Germinal center (tissue), 1 donor: ENCODE measurements around the gene NME3.

ENCODE experiments used
- DNase-seq: peaks from one replicate; pipeline ENCODE4 v3.0.0; 2012; ENCODE audit warnings: mixed read lengths, low spot score

The NME3 gene

DNA sequence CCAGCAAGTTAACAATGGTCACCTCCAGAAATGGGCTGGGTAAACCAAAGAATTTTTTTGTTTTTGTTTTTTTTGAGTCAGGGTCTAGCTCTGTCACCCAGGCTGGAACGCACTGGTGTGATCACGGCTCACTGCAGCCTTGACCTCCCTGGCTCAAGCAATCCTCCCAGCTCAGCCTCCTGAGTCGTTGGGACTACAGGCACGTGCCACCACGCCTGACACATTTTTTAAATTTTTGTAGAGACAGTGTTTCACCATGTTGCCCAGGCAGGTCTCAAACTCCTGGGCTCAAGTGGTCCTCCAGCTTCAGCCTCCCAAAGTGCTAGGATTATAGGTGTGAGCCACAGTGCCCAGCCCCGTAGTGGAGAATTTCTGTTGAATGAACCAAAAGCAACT lies 9.3 kb upstream of the NME3 start:
- DNase-seq = no peak

DNA sequence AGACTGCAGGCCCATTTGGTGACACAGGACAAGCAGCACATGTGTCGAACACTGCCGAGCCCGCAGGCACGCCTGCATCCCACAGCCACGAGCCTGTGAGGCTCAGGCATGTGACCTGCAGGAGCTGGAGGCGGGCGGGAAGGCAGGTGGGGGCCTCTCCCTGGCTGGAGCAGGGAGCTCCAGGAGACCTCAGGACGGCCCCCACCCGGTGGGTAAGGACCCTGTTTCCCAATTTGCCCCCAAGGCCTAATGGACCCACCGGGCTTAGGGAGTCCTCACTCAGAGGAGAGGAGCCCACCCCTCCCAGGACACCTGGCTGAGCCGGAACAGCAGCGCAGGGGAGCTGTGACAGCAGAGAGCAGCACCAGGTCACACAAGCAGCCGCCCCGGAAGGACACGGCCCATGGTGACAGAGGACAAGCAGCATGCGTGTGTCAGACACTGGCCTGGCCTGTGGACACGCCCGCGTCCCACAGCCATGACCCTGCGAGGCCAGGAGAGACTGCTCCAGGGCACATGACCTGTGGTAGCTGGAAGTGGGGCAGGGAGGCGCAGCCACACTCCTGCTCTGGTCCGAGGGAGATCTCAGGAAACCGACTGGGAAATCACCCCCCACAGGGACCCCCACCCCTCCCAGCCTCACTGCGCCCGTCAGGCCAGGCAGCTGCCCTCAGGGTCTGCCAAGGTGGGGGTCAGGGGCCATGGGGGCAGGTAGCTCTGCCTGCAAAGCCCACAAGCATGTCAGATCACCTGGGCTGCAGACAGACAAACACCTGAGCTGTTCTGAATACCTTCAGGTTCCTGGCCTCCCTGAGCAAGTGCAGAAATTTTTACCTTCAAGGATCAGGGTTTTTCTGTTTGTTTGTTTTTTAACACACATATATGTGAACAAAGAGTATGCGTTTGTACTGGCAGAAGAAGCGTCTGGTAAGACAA lies 8.7 kb upstream of the NME3 start:
- DNase-seq = no peak

DNA sequence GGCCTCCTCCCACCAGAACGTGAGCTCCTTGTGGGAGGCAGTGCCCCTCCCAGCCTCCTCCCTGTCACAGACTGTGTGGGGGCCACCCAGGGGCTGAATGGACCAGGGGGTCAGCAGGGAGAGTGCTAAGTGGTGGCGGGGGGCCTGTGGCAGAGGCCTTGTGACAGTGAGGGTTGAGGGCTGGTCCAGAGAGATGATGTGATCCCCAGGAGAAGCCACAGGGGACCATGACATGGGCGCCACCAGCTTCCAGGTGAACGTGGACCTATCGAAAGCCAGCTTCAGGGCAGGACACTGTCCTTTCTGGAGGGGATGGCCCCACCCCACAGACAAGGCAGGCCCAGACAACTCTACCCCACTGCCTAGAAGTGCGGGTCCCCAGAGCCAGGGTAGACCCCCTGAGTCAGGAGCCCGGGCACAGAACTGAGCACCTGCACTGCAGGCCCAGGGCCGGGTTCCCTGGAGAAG lies 7.9 kb upstream of the NME3 start:
- no peak for DNase-seq

DNA sequence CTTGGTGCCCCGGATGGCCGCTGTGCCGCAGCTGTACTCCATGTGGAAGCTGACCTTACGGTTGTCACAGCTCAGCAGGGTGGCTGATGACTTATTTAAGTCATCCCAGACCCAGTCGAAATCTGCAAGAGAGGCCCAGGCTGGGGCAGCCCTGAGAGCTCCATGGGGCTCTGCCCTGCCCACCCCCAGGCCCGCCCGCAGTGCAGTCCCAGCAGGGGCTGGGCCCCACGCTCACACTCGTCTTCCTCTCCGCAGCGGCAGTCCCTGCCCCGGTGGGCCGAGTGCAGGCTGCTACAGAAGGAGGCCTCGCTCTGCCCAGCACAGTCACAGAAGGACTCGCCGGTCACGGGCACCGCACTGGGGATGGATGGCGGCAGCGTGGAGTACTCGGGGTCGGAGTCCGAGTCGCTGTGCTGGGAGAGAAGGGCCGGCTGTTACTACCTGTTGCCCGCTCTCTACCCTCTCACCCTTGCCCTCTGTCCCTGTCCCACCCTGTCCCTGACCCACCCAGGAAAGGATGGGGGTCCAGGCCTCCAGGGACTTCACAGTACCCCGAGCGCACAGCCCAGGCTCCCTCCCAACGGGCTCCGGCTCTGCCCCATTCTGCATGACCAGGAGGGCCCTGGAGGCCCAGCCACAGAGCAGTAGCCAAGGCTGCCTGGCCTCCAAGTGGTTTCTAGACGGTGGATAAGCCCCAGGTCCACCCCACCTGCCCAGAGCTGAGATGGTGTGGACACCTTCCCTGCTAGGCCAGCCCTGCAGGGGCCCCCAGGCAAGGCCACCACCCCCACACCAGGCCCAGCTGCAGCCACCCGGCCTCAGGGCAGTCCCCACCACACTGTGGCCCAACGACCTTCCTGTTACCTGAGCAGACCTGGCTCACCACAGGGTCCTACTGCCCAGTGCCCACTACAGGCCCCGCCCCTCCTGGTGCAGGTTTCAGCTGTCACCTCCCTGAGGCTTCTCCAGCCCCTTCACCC lies 7.1 kb upstream of the NME3 start:
- DNase-seq = no peak

DNA sequence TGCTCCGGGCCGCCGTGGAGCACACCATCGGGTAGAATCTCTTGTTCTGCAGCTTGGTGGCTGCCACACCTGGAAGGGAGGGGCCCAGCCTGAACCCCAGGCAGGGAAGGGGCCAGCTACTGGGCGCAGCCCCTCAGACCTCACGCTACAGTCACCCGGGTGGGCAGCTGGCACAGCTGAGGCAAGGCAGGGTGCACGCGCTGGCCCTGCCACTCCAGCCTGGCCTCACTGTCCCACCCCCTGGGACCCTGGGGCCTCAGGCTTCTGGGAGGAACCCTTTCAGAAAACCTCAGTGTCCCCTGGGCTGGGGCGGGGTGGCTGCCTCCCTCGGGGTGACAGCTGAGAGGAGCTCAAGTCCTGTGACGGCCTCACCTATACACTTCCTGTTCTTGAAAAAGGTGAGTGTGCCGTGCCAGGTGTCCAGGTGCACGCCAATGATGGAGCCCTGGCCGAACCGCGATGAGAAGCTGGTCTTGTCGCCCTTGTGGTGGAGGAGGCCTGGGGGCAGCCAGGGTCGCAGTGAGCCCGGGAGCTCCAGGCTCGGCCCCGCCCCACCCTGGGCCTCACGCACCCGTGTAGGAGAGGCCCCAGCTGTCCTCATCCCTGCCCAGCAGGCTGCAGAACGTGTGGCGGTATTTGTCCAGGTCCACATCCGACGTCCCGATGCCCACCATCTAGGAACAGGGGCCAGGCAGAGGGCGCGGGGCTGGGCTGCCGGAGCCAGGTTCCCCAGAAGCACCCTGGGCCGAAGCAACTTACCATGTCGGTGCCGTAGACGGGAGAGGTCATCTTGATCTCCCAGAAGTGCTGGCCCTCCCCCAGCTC lies 6.2 kb upstream of the NME3 start:
- no peak for DNase-seq

DNA sequence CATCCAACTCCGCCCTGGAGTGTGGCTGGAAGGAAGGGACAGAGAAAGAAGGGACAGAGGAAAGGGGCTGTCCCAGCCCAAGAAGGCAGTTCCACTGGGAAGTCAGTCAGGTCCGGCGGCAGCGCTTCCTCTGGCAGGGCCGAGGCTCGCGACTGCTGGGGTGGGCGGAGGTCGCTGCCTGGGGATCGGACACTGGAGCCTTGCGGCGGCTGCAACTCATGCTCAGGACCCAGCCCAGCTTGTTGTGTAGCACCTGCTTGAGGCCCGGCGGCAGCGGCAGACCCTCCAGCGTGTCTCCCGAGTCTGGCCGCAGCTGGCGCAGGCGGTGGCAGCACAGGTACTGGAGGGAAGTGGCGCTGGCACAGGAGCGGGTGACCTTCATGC lies 5.6 kb upstream of the NME3 start:
- no peak for DNase-seq

DNA sequence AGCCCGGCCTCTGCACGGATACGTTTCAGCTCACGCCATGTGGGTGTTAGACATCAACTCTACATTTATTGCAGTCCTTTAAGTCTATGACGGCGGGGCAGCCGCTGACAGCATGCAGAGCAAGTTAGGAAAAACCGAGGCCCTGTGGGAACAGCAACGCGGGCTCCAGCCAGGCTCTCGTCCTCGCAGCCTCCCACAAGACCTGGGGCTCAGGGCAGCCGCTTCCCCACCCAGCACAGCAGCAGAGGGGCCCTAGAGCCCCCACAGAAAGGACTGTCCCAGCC lies 5.3 kb upstream of the NME3 start:
- DNase-seq = no peak

DNA sequence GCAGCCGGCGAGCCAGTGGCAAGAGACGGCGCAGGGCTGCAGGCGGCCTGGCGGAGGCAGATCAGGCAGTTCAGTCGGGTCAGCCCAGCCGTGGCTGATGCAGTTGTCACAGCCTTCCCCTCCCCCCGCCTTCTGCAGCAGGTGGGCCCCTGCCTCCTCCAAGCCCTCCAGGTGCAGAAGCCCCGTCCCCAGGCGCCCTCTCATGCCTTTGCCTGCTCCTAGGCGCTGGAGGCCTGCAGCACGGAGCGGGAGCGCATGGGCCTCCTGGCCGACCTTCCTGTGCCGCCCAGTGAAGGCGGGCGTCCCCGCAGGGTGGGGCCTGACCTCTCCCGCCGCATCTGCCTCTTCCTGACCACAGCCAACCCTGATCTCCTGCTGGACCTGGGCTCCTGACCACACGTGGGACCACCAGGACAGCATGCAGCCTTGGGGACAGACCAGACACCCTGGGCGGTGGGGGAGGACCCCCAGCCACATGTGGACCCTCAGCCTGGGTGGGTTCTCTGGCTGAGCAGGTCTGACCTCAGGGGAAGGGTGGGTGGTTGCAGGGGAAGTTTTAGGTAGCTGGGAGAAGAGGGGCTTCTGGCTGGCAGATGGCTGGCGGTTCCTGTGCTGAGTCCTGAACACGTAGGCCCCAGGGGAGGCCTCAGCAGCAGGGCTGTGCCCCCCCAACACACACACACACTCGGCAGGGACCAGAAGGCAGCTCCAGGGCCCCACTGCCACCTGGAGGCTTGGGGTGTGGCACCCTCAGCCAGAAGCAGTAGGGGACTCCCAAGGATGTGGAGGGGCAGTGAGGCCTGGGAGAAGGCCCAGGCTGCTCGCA lies 4.7 kb upstream of the NME3 start:
- no peak for DNase-seq

DNA sequence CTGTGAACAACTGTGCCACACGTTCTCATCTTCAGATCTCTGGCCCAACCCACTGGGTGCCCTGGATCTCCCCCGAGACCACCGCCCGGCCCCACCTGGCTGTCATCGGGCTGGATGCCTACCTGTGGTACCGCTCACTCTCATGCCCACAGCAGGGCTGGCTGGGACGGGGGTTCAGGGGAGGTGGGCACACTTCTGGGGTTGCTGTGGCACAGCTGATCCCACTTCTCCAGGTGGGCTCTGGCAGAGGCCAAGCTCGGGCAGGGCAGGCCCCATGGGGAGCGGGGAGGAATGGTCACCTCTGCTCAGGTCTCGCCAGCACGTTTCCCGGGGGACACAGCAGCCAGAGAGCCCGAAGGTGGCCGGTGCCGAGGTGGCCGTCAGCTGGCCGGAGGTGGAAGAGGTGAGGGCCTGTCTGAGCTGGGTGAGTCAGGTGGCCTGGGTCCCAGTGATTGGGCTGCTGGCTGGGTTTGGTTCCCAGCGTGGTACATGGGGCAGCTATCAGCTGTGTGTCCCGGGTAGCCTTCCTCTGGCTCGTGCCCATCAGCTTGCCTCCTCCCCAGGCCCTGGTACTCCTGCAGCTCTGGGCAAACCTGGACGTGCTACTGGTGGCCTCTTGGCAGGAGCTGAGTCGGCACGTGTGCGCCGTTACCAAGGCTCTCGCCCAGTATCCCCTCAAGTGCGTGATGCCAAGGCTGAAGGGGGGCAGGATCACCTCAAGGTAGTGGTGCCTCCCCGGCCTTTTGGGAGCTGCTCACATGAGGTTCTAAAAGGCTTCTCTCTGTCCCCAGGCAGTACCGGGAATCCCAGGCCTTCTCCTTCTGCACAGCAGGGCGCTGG lies 3.9 kb upstream of the NME3 start:
- no peak for DNase-seq

DNA sequence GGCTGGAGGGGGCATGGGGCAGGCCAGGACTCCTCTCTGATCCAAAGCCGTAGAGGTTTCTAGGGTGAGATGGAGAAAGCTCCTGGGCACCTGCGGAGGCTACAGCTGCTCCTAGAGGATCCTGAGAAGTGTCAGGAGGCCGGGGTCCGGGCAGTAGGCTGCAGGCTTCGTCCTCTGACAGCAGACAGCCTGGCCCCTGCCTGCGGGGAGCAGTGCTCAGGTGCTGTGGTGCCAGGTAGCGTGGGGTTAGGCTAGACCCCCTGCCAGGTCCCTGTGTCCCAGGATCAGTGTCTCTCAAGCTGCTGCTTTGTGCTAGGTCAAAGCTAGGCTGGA lies 3.1 kb upstream of the NME3 start:
- no peak for DNase-seq

DNA sequence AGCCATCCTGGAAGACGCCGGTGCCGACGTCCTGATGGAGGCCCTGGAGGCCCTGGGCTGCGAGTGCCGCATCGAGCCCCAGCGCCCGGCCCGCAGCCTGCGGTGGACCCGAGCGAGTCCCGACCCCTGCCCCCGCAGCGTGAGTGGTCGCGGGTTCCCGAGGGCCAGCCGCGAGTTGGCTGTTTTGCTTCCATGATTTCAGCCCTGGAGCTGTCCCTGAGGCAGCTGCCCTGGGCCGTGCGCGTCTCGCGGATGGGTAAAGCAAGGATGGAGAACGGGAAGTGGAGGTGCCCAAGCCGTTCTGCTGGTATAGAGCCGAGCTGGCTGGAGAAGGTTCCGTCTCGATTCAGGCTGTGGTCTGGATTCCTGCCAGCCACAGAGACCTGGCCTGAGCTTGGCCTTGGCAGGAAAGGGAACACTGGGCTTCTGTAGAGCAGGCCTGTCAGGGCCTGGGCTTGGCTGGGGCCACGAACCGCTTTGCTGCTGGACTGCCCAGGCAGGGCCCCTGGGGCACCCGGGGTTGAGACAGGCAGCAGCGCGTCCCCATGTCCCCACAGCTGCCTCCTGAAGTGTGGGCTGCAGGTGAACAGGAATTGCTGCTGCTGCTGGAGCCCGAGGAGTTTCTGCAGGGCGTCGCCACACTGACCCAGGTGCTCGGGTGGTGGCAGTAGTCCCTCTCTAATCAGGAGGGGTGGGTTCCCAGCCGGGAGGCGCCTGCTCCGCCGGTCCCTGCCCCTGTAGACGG lies 2.5 kb upstream of the NME3 start:
- DNase-seq = peak; percentile 59

DNA sequence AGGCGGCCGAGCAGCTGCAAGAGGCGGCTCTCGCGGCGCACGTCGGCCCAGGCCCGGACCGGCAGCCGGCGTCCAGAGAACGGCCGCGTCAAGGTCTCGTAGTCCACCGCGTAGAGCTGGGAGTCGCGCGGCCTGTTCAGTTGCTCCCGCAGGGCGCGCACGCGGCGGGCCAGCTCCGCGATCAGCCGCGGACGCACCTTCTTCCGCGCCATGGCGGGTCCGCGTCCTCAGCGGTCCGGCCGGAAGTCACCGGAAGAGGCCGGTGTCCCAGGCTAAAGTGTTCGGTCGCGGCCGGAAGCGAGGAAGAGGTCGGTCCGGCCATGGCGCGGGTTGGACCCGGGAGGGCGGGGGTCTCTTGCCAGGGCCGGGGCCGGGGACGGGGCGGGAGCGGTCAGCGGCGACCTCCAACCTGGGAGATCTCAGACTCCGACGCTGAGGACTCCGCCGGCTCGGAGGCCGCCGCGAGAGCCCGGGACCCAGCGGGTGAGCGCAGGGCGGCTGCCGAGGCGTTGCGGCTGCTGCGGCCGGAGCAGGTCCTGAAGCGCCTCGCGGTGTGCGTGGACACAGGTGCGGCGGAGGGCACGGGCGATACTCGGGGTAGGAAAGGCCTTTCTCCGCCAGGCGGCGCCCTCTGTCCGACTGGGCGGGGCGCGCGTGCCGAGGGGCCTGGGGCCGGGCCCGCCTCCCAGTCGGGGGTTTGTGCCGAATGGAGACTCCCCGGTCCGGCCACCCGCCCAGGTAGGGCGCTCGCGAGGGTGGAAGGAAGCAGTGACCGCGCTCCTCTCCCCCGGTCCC lies 1.8 kb upstream of the NME3 start, which contains the start of gene MRPS34:
Gene MRPS34, minus strand, starts transcription at position 227 of the 795 bp plus-strand sequence. Its CDS starts 15 bp downstream, at position 212.
- peak; percentile 80 for DNase-seq

DNA sequence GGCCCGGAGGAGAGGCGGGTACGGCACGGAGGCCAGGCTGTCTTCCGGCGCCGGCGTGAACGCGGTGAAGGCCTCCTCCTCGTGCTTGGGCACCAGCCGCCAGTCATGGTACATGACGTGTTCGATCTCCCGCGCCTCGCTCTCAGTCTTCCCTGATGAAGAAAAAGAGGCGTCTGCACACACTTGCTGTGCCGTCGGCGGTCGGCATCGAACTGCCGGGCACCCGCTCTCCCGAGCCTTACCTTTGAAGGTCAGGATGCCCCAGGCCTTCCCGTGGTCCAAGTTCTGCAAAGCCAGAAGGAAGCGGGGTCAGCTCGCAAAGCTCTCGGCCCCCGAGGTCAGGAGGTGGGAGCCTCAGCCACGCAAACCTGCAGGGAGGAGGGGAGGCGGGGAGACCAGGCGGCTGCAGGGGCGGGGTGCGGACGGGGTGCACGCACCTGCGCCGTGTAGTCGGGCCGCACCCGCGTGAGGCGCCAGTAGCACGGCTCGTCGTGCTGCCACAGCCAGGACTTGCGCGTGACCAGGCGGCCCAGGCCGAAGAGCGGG lies 1.1 kb upstream of the NME3 start, which contains the start of gene EME2:
Gene EME2, plus strand, starts transcription at position 449 of the 546 bp plus-strand sequence. CDS start 418 bp downstream, outside the sequence.
- peak; percentile 35 for DNase-seq

DNA sequence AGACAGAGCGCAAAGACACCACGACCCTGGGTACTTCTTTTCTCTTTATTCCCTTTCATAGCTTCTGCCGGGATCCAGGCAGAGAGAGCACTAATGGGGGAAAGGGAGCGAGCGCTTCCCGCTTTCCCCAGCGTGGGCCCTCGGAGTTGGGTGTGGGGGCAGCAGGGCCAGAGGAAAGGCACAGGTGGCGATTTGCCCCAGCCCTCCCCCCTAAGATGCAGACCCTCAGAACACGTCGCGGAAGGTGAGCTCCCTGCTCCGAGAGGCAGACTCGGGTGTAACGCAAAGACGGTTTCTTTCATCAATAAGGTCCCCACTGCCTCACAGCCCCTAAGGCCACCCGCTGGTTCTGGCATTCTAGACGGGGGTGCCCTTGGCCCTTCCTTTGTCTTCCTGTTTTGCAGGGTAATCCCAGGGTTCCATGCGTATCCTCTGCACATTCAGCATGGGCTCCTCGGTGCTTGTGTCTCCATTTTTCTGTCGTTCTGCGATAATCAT lies 570 bp upstream of the NME3 start:
- DNase-seq = no peak

DNA sequence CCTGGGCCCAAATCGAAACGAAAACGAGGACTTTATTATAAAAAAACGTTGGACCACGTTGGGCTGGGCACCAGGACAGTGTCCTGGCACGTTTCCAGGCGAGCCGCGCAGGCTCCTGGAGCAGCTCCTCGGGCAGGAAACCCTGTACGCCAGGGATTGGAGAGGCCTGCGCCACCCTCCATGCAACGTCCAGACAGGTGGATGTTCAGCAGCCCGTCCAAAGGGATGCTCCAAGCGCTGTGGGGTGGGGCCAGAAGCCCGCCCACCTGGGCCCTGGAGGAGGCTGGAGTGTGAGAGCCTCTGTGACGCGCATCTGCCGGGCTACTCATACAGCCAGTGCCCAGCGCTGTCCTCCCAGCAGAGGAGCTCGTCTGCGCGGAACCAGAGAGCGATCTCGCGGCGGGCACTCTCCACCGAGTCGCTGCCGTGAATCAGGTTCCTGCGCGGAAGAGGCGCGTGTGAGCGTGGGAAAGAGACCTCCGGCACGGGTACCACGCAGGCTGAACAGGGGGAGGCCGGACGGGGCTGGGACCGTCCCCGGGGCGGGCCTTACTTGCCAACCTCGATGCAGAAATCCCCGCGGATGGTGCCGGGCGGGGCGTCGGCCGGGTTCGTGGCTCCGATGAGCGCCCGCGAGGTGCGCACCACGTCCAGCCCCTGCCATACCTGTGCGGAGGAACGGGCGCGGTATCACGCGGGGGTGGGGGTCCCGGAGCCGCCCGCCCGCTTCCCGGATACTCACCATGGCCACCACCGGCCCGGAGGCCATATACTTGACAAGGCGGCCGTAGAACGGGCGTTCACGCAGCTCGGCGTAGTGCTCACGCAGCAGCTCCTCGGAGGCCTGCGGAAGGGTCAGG lies 785 bp downstream of the NME3 start:
- DNase-seq = peak; percentile 43

DNA sequence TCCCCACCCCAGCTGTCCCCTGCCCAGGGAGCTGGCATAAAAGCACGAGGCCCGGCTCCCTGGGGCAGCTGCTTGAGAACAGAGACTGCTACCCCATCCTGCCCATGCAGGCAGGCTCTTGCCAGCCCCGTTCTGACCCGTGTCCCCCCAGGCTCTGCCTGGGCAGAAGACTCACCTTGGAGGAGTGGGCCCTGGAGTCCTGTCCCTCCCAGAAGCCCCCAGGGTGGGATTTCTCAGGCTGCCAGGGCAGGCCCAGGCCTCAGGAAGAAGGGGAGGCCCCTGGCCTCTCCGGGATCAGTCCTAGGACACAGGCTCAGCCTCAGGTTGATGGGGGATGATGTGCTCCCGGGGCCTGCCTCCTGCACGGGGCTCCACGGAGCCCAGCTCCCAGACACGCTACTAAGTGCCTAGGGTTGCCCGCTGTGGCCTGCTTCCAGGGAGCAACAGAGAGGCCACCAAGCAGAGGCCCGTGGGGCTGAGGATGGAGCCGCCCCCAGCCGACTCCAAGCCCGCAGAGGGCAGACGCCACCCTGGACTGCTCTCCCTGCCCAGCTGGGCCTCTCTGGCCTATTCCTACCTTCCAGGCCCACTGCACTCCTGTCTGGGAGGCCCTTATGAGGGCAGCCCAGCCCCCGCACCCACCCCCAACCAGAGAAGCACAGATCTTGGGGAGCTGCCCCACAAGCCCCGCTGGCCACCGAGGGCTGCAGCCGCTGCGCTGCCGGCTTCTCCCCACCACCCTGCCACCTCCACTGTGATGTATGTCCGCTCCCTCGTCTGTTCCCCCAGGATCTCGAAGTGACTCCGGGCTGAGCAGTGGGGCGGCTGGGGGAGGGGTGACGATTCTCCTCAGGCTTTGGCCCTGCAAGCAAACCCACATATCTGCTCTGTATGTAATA lies 1.7 kb downstream of the NME3 start:
- DNase-seq = no peak
